K562 (cell line): Measurements from ENCODE around the gene HNRNPK. TPM values are rescaled to one million over a fixed set of nuclear protein-coding genes. Genes with fewer than 3 reads are reported as not detected.
A peak's percentile ranks its signal among the peaks of the same experiment; 100 is the strongest.

ENCODE experiments used
- AFF1 ChIP-seq, 2 experiments: fragments of 450-650 bp; IDR thresholded peaks; 2 replicates each; pipeline ENCODE4 v1.6.1; 2018; ENCODE audit warnings: mild to moderate bottlenecking in 2 of 2, low read depth in 1 of 2; ENCODE audit not compliant: partially characterized antibody in 2 of 2
- ARHGAP35 ChIP-seq: fragments of 450-650 bp; IDR thresholded peaks from 2 replicates; pipeline ENCODE4 v1.6.1; 2018; ENCODE audit not compliant: partially characterized antibody
- ARID4B ChIP-seq: sonication (generic); formaldehyde crosslinking; IDR thresholded peaks from 2 replicates; pipeline ENCODE4 v1.8.0; 2022; ENCODE audit warnings: mild to moderate bottlenecking, missing genetic modification reagents
- BRD9 ChIP-seq: fragments of 450-650 bp; IDR thresholded peaks from 2 replicates; pipeline ENCODE4 v1.6.1; 2018; ENCODE audit warnings: low read depth; ENCODE audit not compliant: partially characterized antibody
- ETS1 ChIP-seq: conservative IDR thresholded peaks from 2 replicates; pipeline ENCODE4 v1.6.1; 2011; ENCODE audit warnings: low read depth, mild to moderate bottlenecking, low read length; ENCODE audit not compliant: control insufficient read depth
- HMGN3 ChIP-seq: IDR thresholded peaks from 2 replicates; pipeline ENCODE4 v1.6.1; 2011; ENCODE audit warnings: borderline replicate concordance, low read depth, mild to moderate bottlenecking, mixed read lengths, low read length; ENCODE audit not compliant: insufficient read length; ENCODE audit errors: extremely low read depth
- MAZ ChIP-seq, 2 experiments: fragments of 450-650 bp in 1 of 2; sonication (generic) in 1 of 2; formaldehyde crosslinking; IDR thresholded peaks in 1 of 2; conservative IDR thresholded peaks in 1 of 2; 2 replicates each; pipeline versions ENCODE4 v1.4.0 to v1.5.0; 2020; ENCODE audit warnings: mild to moderate bottlenecking in 1 of 2, missing genetic modification reagents in 1 of 2
- MNT ChIP-seq, 2 experiments: fragments of 450-650 bp; conservative IDR thresholded peaks; 2 replicates each; pipeline ENCODE4 v1.6.1; 2017; ENCODE audit warnings: mild to moderate bottlenecking in 2 of 2, moderate library complexity in 2 of 2
- SIN3A ChIP-seq, 2 experiments: fragments of 150-350 bp in 1 of 2; IDR thresholded peaks; 2 replicates each; pipeline ENCODE4 v1.6.1; 2011 to 2016; ENCODE audit warnings: borderline replicate concordance in 2 of 2, low read depth in 2 of 2, low read length in 2 of 2, mild to moderate bottlenecking in 2 of 2, moderate library complexity in 2 of 2; ENCODE audit not compliant: control insufficient read depth in 1 of 2
- ZFP91 ChIP-seq: sonication (generic); formaldehyde crosslinking; IDR thresholded peaks from 2 replicates; pipeline ENCODE4 v1.8.0; 2022; ENCODE audit warnings: mild to moderate bottlenecking, missing genetic modification reagents
- polyA plus RNA-seq, 8 experiments: library from polyadenylated mRNA; depleted of rRNA in 4 of 8; stranded (reverse) in 5 of 8; unstranded in 3 of 8; fragments of >200 nt; fragmentation: Nextera tagmentation in 2 of 8; fragmentation: Illumina TruSeq in 1 of 8; extraction: Ambion mirVana in 2 of 8; extraction: Trizol in 1 of 8; gene quantifications; 2 replicates each; pipeline versions ENCODE4 v1.2.1 to v1.2.3, GENCODE V29; 2011 to 2014; ENCODE audit warnings: inconsistent platforms in 1 of 8, missing spikeins in 1 of 8
- total RNA-seq, 7 experiments: library from RNA; depleted of rRNA in 6 of 7; stranded (reverse); fragments of >200 nt in 6 of 7; fragmentation: Illumina TruSeq in 2 of 7; extraction: Trizol in 2 of 7; gene quantifications; 2 replicates each; pipeline versions ENCODE4 v1.2.1 to v1.2.3, GENCODE V29; 2011 to 2021; ENCODE audit warnings: low replicate concordance in 1 of 7

Gene HNRNPK
- total and polyA plus RNA-seq, 9 of the 15 experiments (the other 6 are each of a cell fraction or from before 2014, with no cell fraction given) = 224 to 883 (median 618) TPM

GRCh38 chr9:83979812-83980394, at the start of gene HNRNPK (continued):
- TF ChIP-seq AFF1 (IDR thresholded peaks at IDR 0.05; ENCODE audit: low read depth in 1 of 2, partially characterized antibody in 2 of 2) (no peak), ARID4B (CRISPR knock-in tag) (peak; percentile 15; the same call in 1 of the 2 replicates), SIN3A (IDR thresholded peaks at IDR 0.05; ENCODE audit: borderline replicate concordance in 2 of 2, control insufficient read depth in 1 of 2, low read depth in 2 of 2, low read length in 2 of 2) (0 out of 4 replicates have a peak, but pooled peaks of 1 of the 2 experiments have one; percentile 29), HMGN3 (peak; percentile 39), ARHGAP35 (no peak), MAZ (CRISPR knock-in tag; conservative IDR thresholded peaks at IDR 0.05 in 1 of 2, IDR thresholded peaks at IDR 0.05 in 1 of 2) (peak in 1 of 2 experiments; percentile 63; a peak in 1 of 4 replicates), ETS1 (peak; percentile 15; the same call in 1 of the 2 replicates), ZFP91 (CRISPR knock-in tag) (0 out of 2 replicates have a peak, but pooled peaks have one; percentile 14), BRD9 (peak; percentile 60), MNT (conservative IDR thresholded peaks at IDR 0.05) (peak; percentile 29 to 72; a peak in 2 of 4 replicates)
